NCI-H1436 treated with DMSO at 0.1 percent for 48 hours (cell line): Measurements from ENCODE around the gene RND3.
A peak's percentile ranks its signal among the peaks of the same experiment; 100 is the strongest.

Source experiments
- DNase-seq: peaks from one replicate; lab custom pipeline; 2025; lab: John Stamatoyannopoulos, UW

The RND3 gene, protein sequence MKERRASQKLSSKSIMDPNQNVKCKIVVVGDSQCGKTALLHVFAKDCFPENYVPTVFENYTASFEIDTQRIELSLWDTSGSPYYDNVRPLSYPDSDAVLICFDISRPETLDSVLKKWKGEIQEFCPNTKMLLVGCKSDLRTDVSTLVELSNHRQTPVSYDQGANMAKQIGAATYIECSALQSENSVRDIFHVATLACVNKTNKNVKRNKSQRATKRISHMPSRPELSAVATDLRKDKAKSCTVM

DNA sequence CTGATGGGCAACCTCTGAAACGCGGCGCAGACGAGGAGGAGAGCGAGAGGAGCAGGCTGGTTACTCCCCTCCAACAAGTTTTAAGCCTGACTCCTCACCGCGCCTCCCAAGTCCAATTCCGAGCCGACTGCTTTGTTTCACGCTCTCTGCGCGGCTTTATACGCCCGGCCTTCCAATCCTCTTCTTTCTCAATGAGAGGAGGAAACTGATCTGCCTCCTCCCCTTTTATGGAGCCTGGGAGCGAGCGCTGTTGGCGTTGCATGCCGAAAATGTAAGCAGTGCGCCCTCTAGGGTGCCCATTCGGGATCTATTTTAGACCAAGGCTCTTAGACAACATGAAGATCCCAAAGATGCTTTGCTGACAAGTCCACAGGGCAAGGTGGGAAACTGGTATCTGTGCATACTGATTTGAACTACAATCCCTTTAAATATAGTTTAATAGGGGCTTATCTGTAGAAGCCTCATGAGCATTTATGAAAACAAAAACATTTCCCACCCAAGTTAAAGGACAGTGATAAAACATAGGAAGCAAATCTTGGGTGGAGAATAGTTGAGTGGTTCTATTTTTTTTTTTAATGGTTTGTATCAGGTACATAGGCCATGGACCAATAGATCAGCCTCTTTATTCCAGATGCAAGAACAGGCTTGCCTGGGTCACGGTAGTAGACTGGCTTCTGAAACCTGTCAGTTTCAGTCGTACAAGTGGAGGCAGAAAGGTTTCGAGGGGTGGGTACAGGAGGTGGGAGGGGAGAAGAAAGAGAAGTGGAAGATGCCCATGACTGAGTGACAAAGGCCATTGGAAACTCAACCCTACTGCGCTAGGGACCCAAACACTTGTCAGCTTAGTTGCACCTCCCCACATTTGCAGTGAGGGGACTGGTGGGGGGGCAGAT, at the start of gene RND3:
RND3 (minus strand) TSS at position 131 of the 893 bp plus-strand sequence. CDS start 250 bp downstream, outside the sequence.
- peak; percentile 96 for DNase-seq

DNA sequence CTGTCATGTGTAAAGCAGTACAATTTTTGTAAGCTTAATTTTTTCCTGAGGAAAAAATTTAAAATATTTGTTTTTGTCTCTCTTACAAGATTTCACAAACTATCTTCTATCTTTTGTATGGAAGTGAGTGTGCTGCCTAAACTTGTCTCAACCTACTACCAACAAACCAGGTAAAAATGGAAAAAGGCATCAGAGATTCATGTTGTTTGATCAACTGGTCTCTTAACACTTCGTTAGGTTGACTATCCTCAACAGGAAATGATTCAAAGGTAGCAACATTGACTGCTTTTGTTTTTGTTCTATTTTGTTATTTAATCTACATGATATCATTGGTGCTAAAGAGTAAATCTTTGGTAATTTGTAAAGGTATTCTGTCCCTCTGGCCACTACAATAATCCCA, 47.7 kb upstream of the RND3 start:
- DNase-seq: no peak

DNA sequence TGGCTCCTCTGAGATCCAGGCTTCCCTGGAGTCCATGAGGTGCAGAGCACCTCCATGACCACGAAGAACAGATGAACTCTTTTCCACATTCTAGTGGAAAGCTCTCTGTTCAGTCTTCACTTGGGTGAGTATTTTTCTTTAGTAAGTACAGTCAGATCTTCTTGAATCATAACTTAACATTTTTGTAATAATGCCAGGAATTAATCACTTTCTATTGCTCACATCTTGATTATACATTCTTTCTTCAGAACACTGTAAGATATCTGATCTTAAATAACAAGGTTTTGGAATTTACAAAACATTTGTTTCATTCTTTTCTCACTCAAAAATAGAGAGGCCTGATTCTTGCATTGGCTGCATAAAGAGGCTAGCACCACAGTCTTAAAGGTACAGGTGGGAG, 45.4 kb upstream of the RND3 start:
- DNase-seq: no peak

DNA sequence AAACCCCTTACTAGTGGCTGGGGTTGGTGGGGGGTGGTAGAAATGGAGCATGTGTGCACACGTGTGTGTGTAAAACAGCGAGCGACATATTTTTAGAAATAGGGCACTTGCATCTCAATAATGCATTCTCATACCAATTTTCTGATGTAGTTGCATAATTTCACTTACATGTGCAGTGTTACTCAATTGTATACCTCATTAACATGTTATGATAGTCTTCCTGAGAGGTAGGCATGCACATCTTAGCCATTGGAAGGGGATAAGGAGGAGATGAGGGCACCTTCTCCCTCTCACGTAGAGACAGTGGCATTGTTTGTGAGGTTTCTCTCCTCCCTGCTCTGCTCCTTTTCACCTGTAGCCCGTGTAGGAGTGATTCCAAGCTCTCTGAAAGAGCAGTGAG, 44.6 kb upstream of the RND3 start:
- DNase-seq: no peak

DNA sequence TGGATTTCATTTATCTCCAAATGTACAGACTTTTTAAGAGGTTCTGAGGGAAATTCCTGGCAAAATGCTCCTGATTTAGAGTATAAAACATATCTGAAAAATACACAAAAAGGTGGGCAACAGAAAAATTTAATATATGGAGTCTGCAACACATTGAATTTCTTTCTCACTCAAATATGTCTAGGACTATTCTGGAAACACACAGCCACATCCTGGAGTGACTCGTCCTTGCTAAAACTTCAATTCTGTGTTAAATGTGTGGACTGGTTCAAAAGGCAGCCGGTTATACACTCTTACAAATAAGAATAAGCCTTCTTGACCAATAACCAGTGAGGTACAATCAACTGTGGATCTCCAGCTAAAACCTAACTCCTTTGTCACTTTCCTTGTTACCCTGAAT, 44.1 kb upstream of the RND3 start:
- DNase-seq: no peak

DNA sequence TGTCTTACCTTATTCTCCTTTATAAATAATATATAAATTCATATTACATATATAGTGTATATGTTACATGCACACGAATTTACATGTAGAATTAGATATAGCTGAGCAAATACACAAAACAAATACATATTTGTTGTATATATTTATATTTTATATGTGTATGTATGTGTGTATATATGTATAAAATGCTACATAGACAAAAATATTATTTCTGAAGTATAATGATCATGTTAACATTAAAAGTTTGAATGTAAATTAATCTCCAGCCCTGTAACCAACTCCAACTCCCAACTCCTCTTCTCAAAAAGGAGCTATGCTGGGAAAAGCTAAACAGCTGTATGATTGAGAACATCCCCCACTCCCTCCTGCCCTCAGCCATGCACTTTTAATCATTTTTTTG, 42.7 kb upstream of the RND3 start:
- DNase-seq: no peak

DNA sequence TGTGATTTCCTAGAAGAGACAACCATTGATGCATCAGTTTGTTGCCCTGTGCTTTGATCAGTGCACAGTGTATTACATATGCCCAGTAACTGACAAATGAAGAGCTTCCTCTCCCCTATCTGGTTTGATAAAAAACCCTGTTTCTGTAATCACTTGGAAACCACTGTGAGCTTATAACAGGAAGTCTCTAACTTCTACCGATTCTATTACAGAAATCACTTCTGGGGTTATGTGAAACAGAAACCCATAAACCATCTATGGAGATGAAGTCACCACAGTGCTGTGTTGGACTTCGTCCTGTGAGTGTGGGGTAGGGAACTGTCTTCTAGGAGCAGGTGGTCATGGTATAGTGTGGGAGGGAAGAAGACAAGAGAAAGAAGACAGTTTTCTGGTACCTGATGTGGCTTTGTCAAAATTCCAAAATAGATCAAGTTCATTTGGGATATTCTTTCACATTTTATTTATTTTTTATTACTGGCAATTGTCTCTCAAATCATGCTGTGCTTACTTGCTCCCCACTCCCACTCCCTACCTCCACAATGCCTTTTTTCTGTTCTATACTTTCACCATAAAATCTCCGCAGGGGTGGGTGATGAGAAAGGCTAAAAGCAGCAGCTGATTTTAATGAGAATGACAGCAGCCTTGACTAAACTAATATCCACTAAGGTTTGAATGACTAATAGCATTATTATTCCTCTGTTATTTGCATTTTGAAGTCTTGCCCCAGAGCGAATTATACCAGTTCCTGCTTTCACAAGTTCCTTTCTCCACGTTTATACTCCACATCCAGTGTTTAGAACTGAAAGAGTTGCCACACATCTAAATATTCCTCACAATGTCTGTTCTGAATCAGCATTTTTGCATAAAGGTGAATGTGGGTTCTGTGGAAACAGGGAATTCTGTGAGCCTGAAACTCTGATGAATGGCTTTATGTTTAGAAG, 41.7 kb upstream of the RND3 start:
- DNase-seq: no peak

DNA sequence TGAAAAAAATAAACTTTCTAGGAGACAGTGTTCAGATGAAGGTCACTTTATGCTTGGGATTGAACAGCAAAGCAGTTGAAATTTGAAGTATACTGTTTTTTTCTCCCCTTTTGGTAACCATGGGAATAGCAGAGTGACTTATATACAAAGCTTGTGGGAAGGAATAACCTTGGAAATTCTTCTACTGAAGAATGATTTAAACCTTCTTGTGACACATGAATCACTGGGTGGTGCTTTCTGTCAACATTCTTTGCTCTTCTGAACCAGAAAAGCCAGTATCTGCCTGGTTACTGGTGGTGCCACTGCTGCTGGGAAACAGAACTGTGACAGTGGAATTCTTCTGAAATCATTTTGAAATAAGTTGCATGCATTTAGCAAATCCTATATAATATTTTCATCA, 39.4 kb upstream of the RND3 start:
- no peak for DNase-seq

DNA sequence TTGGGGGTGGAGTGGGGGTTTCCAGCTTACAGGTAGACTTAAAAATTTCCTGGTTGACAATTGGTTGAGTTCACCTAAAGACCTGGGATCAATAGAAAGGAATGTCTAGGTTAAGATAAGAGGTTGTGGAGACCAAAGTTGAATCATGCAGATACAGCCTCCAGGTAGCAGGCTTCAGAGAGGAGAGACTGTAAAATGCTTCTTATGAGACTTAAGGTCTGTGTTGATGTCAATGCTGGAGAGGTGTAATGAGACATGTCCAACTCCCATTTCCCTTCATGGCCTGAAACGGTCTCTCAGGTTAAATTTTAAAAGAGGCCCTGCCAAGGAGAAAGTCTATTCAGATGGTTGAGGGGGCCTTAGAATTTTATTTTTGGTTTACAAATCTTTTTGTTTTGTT, 38.5 kb upstream of the RND3 start:
- no peak for DNase-seq

DNA sequence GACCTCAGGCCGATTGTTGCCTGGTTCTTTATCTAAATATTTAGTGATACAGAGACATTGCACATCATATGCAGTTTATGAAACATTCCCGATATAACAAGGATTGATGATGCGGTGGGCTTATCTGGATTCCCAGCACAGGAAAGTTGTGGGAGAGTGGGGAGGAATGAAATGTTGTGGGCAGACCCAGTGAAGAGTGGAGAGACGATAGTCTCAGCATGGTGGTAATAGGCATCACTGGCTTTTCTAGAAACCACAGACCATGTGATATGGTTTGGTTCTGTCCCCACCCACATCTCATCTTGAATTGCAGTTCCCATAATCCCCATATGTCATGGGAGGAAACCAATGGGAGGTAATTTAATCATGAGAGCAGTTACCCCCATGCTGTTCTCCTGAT, 34.8 kb upstream of the RND3 start:
- DNase-seq: no peak

DNA sequence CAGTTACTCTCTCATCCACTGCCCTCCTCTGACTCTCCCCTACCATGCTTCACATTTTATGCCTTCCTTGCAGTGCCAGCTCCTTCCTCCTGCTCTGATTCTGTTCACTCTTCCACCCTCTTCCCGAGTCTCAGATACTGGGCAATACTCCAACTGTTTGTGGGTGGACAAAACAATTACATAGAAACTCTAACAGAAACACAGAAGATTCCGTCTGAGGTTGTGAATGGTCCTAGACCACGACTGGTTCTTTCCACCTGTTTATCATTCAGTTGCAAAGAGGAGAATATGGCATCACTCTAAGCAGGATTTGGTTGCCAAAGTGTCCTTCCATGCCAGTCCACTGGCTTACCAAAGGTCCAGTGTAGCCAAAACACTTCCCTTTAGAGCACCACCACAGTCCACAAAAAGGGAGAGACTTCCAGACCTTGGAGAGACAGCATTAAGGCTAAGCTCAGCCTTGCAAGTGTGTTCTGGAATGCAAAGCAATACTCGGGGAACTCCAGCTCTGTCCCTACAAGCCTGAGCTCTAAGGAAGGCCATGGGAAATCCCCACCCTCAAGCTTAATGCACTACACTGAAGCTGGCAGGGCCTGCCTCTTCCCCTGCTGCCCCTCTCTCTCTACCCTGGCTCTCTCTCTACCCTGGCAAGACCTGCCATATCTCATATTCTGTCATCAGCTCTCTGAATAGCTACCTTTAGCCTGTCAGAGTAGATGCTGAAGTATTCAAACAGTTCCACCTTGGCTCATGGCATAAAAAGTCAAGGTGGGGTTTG, 33.6 kb upstream of the RND3 start:
- DNase-seq: no peak

DNA sequence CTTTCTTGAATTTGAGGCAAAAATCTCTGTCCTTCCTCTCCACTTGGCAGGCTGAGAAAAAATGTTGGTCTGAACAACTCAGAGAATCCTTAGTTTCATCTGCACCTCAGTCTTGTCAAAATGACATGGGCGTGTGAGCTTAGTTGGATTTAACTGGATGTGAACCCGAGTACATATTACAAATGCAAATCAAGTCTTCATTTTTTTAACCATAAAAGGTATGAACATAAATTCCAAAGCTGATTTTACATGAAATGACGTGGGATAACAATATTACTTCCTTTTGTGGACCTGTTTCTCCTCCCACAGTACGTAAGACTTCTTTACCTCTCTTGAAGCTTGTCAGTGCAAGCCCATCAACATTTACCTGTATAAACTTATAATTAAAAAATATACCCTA, 32.6 kb upstream of the RND3 start:
- DNase-seq: no peak

DNA sequence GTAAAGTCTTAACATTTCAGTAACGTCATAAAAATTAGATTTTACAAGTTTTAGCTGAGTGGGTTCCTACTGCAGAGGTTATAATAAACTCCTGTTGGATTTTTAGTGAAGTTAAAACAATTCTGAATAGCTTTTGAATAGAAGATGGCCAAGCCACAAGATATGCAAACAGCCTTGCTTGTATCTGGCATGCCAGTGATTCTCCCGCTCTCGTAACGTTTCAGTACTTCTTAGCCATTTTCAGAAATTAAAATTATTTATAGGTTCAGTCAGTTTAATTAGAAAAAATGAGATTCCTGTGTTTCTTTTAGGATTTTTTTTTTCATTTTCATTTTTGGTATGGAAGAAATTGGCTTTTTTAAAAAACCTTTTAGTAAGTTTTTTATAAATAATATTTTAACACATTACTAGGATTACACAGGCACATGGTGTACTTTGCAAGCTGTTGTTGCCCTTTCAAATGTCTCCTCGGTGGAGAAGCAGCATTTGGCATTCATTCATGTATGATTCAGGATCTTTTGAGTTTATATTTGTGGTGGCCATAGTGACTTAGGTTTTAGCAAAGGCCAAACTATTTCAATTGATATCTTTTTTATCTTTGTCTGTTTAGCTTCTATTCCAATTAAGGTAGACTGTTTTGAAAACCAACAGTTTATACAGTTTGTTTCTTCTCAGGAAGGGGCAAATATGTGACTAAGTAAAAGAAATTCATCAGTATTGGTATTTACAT, 30.6 kb upstream of the RND3 start:
- DNase-seq: no peak

DNA sequence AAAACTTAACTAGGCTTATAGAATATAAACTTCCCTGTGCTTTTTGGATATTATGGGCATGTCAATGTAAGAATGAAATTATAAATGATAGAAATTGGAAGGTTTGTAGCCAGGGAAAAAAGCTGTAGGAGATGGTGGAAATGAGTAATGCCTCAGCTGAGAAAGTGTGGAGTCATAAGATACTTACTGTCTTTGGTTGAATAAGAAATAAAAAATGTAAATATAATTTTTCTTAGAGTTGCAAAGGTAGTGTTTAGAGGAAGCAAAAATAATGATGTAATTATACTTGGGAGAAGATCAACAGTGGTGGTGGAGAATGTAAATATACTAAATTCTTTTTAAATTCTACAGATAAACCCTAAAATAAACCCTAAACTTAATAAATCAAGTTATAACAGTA, 26.2 kb upstream of the RND3 start:
- DNase-seq: no peak

DNA sequence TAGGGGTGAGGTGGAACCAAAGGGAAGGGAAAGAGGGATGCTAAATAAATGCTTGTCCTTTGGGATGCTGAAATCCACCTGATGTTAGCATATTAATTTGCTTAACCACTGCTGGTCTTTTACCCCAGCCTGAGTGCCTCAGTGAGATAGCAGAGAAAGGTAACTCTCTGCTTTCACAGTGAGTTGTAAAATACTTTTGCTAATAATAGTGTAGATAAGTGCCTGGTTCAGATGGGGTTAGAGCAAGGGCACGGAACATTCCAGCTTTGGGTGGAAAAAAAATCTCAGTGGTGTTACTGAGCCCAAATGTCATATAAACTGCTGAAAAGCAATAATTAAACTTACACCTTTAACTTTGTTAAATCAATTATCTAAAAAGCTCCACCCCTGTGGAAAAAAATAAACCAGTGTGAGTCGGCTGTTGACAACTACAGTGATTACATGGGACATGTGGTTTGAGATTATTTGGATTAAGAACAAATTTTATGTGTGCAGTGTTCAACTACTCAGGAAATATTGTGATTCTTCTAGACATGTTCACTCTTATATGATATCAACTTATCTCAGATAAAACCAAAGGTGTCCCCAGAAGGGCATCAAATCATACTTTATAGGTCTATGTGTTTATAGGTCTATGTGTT, 21.1 kb upstream of the RND3 start:
- no peak for DNase-seq

DNA sequence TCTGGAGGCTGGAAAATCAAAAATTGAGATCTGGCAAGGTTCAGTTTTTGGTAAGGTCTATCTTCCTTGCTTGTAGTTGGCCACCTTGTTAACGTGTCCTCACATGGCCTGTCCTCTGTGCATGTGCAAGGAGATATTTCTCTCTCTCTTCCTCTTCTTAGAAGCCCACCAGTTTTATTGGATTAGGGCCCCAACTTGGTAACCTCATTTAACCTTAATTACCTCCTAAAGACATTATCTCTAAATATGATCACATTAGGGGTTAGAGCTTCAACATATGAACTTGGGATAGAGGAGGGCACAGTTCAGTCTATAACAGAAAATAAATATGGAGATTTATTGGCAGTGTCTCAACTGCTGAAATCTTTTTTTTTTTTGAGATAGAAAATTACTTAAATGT, 19.6 kb upstream of the RND3 start:
- DNase-seq: no peak

DNA sequence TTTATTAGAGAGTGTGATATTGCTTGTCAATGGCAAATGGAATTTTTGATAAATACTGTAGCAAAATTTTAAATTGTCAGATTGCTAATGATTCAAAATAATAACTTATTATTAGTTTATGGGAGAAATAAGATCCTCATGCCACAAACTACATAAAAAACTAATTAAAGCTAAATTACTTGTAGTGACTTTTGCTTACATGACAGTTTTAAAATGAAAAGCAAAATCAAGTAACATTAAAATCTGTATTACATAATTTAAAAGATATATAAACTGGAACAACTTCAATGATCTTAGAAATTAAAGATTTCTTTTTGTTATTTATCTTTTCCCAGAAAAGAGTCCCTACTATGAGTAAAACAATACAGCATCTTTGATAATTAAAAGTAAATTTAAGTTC, 17.7 kb upstream of the RND3 start:
- no peak for DNase-seq

DNA sequence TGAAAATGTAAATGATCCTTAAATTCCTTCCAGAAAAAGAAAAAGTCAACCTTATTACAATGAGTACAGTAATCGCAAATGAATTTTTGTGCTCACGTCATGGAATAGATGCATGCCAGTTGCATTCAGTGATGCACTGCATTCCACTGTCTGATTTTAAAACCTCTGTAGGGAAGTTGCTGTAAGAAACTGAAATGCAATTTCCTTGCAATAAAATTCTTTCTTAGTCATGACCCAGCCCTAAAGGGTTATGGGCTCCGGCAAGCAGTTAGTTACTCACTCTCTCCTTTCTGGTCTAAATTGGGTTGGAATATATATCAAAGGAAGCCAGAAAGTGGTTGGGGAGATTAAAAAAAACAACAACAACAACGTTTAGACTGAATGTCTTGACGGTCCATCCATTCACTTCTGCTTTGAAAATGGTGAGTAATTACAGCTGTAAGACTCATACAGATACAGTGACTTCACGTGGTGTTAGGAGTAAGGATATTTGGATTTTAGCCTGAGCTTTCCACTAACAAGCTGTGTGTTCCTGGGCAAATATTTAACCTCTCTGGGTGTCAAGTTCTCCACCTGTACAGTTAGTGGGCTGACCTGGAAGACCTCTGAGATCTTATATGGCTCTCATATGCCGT, 8.6 kb upstream of the RND3 start:
- no peak for DNase-seq

DNA sequence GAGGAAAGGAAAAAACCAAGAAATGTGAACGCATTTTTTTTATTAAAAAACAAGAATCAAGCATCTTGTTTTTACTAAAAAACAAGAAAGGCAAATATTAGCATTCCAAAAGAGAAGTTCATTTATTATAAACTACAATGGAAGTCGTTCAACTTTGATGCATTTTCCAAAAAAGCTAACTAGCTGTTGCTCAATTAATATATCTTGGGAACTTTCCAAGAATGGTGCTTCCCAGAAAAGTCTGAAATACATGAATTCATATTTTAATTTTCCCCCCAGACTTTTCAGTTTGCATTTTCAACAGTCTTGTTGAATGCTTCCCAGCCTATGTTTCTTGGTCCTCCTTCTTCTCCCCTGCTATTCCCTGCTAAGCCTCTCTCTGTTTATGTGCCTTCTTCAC, 7.5 kb upstream of the RND3 start:
- no peak for DNase-seq
